IPS-18c (cell line): Measurements from ENCODE around the gene NKX2-3.
A peak's percentile ranks its signal among the peaks of the same experiment; 100 is the strongest.

ENCODE experiments used
- H3K4me3 ChIP-seq: 2 replicates; pipeline ENCODE4 v1.7.0; 2013; ENCODE audit warnings: low read depth, mild to moderate bottlenecking, low read length, moderate library complexity; ENCODE audit not compliant: insufficient read depth
- H3K9me3 ChIP-seq: one replicate; pipeline ENCODE4 v1.6.1; 2013; ENCODE audit warnings: mild to moderate bottlenecking, low read length, moderate library complexity; ENCODE audit not compliant: control insufficient read depth, insufficient read depth

The NKX2-3 gene

GRCh38 chr10:99532687-99533495, at the start of gene NKX2-3:
NKX2-3 (plus strand) TSS chr10:99532942; CDS start chr10:99533132, 190 bp downstream.
- peak within 1 kb of the TSS; percentile 10; the same call in 1 of the 2 replicates for H3K4me3 ChIP-seq
- H3K9me3 ChIP-seq: peaks cover 2% of the 10 kb centered on the region

GRCh38 chr10:99484626-99485581, 47.8 kb upstream of the NKX2-3 start:
- no peaks in the 10 kb centered on the region for H3K9me3 ChIP-seq
- no peak overlapping the region for H3K4me3 ChIP-seq

- H3K9me3 ChIP-seq: no peaks in the 10 kb centered on the region
These were observed 45.5 kb upstream of the NKX2-3 start for GRCh38 chr10:99487125-99487807.

GRCh38 chr10:99489271-99489670, 43.5 kb upstream of the NKX2-3 start:
- no peaks in the 10 kb centered on the region for H3K9me3 ChIP-seq
- no peak overlapping the region for H3K4me3 ChIP-seq

More at GRCh38 chr10:99487125-99487807, 45.5 kb upstream of the NKX2-3 start:
- no peak overlapping the region for H3K4me3 ChIP-seq

- Histone ChIP-seq H3K9me3 (no peaks in the 10 kb centered on the region), H3K4me3 (no peak overlapping the region)
These were observed 35.3 kb upstream of the NKX2-3 start for GRCh38 chr10:99497343-99498025.

GRCh38 chr10:99506416-99506815, 26.3 kb upstream of the NKX2-3 start:
- Histone ChIP-seq H3K9me3 (no peaks in the 10 kb centered on the region), H3K4me3 (no peak overlapping the region)

- Histone ChIP-seq H3K9me3 (no peaks in the 10 kb centered on the region), H3K4me3 (no peak overlapping the region)
These were observed 25.5 kb upstream of the NKX2-3 start for GRCh38 chr10:99507265-99507664.

GRCh38 chr10:99513061-99513460, 19.7 kb upstream of the NKX2-3 start:
- H3K4me3 ChIP-seq: no peak overlapping the region
- no peaks in the 10 kb centered on the region for H3K9me3 ChIP-seq

- H3K9me3 ChIP-seq: no peaks in the 10 kb centered on the region
- no peak overlapping the region for H3K4me3 ChIP-seq
These were observed 13.1 kb upstream of the NKX2-3 start for GRCh38 chr10:99519690-99520039.

GRCh38 chr10:99520040-99520846, 12.5 kb upstream of the NKX2-3 start:
- Histone ChIP-seq H3K9me3 (no peaks in the 10 kb centered on the region), H3K4me3 (no peak overlapping the region; the same call in 1 of the 2 replicates)

- Histone ChIP-seq H3K9me3 (no peaks in the 10 kb centered on the region), H3K4me3 (peak overlapping the region; percentile 26; the same call in 1 of the 2 replicates)
These were observed 11.6 kb upstream of the NKX2-3 start for GRCh38 chr10:99520847-99521764.

GRCh38 chr10:99521765-99522469, 10.8 kb upstream of the NKX2-3 start:
- Histone ChIP-seq H3K9me3 (no peaks in the 10 kb centered on the region), H3K4me3 (peak overlapping the region; percentile 26; the same call in 1 of the 2 replicates)

GRCh38 chr10:99522470-99523250, 10.1 kb upstream of the NKX2-3 start:
- Histone ChIP-seq H3K4me3 (peak overlapping the region; percentile 39), H3K9me3 (no peaks in the 10 kb centered on the region)

- Histone ChIP-seq H3K4me3 (peak overlapping the region; percentile 39; the same call in 1 of the 2 replicates), H3K9me3 (no peaks in the 10 kb centered on the region)
These were observed 9.4 kb upstream of the NKX2-3 start for GRCh38 chr10:99523251-99523773.
